DND-41 (cell line): ENCODE data around the gene ANO1.

Experiments
- CTCF ChIP-seq: IDR thresholded peaks from 2 replicates; pipeline ENCODE4 v1.5.1; 2012; ENCODE audit warnings: borderline replicate concordance, low read length, moderate library complexity, mild to moderate bottlenecking; ENCODE audit not compliant: poor library complexity, severe bottlenecking; ENCODE audit errors: extremely low read depth
- EZH2 ChIP-seq: IDR thresholded peaks from 3 replicates; pipeline ENCODE4 v1.6.1; 2012; ENCODE audit warnings: borderline replicate concordance, low read depth, mild to moderate bottlenecking, moderate library complexity, low read length, inconsistent platforms; ENCODE audit not compliant: severe bottlenecking

- no peak for TF ChIP-seq EZH2
- TF ChIP-seq CTCF: no peak
Observed at GRCh38 chr11:70225681-70226177, 147.6 kb downstream of the ANO1 start.
